ENCODE results near the gene SLC25A45. TPM values are rescaled to one million over a fixed set of nuclear protein-coding genes. Genes with fewer than 3 reads are reported as not detected.

Gene SLC25A45
- total and polyA plus RNA-seq, 2 of the 4 experiments (the other 2 are of a cell fraction), result 0.72 to 1.2 TPM

DNA sequence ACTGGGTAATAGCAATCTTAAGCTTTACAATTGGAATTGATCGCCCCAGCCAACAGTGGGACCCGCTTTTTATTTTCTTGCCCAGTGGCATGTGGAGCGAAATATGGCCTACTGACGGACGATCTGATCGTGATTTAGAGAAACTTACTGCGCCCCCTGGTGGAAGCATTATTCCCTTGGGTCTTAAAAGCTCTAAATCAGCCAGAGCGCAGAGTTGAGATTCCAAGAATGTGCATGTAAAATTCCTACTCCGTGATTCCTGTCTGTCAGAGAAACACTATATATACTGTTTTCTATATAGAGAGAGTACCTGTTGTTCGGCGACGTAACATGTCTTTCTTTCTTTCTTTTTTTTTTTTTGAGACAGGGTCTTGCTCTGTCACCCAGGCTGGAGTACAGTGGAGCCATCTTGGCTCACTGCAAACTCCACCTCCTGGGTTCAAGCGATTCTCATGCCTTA is 52.5 kb downstream of the SLC25A45 start:
- no peak overlapping the region for H3K23ac ChIP-seq (ENCODE audit: low read depth, low read length)
- H2AK5ac ChIP-seq (ENCODE audit: low read depth, low read length), result no peak overlapping the region
- no TSS peak for BruUV-seq (replicated peaks)
- no peak overlapping the region for H3K9ac ChIP-seq (ENCODE audit: low read depth, low read length)
- H2BK20ac ChIP-seq (ENCODE audit: low read depth, low read length), result no peak overlapping the region; the same call in 1 of the 2 replicates
- H3K9me3 ChIP-seq (ENCODE audit: control insufficient read depth, insufficient read depth, low read length), result no peaks in the 10 kb centered on the region
- no peak overlapping the region for H4K91ac ChIP-seq (ENCODE audit: insufficient read depth, low read depth, low read length)
- no peak overlapping the region for H3K18ac ChIP-seq (ENCODE audit: low read depth, low read length)
- no peak overlapping the region for H3K14ac ChIP-seq (replicated peaks; ENCODE audit: low read depth, low read length)
- H2BK15ac ChIP-seq (ENCODE audit: low read depth, low read length), result no peak overlapping the region; the same call in 2 of the 3 replicates
- DNase-seq (peak; percentile 92), ATAC-seq (ENCODE audit: low read depth) (peak; percentile 28)
- WGBS, 2 experiments (ENCODE audit: extremely low coverage in 2 of 2, insufficient read length in 1 of 2), result 8% methylated on average over 7 of the region's 13 CpGs; no CpG with 5 or more reads in 1 of the 2 experiments
- no peak overlapping the region for H3K27ac ChIP-seq (ENCODE audit: insufficient read depth, low read length)
- peak overlapping the region; percentile 11; the same call in 1 of the 2 replicates for H2BK120ac ChIP-seq (ENCODE audit: low read depth, low read length)
- H3K4ac ChIP-seq (ENCODE audit: low read depth, low read length), result no peak overlapping the region
- intact Hi-C loops (cut with micrococcal nuclease), result loop anchor here (1.0 kb wide), 1 partner anchor 55 kb away; no protein-coding TSS in a partner anchor
- H2BK5ac ChIP-seq (ENCODE audit: low read depth, low read length, poor library complexity, severe bottlenecking), result no peak overlapping the region
- CTCF ChIA-PET, result interaction anchor here (0.6 to 6.3 kb wide), 14 partner anchors 9 to 125 kb away, joined by 3 to 74 read pairs (median 4); partner anchors contain the start of genes CDC42EP2 and POLA2
- H3K4me3 ChIP-seq (ENCODE audit: insufficient read depth, low read depth, low read length), result no peak overlapping the region
- no peak overlapping the region for H3K4me2 ChIP-seq (ENCODE audit: low read depth, low read length)
- peak overlapping the region in 1 of 2 experiments; percentile 50; a peak in 2 of 4 replicates for H4K8ac ChIP-seq (ENCODE audit: low read depth in 2 of 2, low read length in 2 of 2)
- no peak overlapping the region for H4K5ac ChIP-seq (ENCODE audit: low read depth, low read length)
- in situ Hi-C loops (cut with MboI; ENCODE audit: low sequenced_read_pairs), result no loop called here
- no peaks in the 10 kb centered on the region for H3K36me3 ChIP-seq (ENCODE audit: control insufficient read depth, insufficient read depth, low read length)
- H2AFZ ChIP-seq (replicated peaks; ENCODE audit: low read length, poor library complexity), result peak overlapping the region; percentile 78
- dilution Hi-C loops (cut with HindIII; ENCODE audit: low sequenced_read_pairs, unreplicated experiment), result no loop called here
- no peak overlapping the region for H2AK9ac ChIP-seq (replicated peaks; ENCODE audit: low read depth, low read length, poor library complexity)
- H4K20me1 ChIP-seq (ENCODE audit: insufficient read depth, low read length), result peaks cover 14% of the 10 kb centered on the region
- H3K79me1 ChIP-seq (ENCODE audit: low read depth in 1 of 2, low read length in 2 of 2), result peaks cover 0 to 16% of the 10 kb centered on the region in 2 experiments; a peak in 3 of 4 replicates
- no peaks in the 10 kb centered on the region; the same call in 1 of the 2 replicates for H3K9me1 ChIP-seq (ENCODE audit: insufficient read depth, low read length)
- POLR2A ChIA-PET (ENCODE audit: unreplicated experiment), result interaction anchor here (0.8 to 1.3 kb wide), 3 partner anchors 38 to 55 kb away, joined by 3 to 4 read pairs (median 4); no protein-coding TSS in a partner anchor
- TF ChIP-seq MAZ (IDR thresholded peaks at IDR 0.05; ENCODE audit: borderline replicate concordance, low read depth, low read length) (no peak), RAD21 (IDR thresholded peaks at IDR 0.05; ENCODE audit: low read length) (peak; percentile 68), POLR2A (IDR thresholded peaks at IDR 0.05; ENCODE audit: low read depth, low read length) (peak; percentile 56), MXI1 (IDR thresholded peaks at IDR 0.05; ENCODE audit: borderline replicate concordance, low read depth, low read length) (peak; percentile 59; the same call in 1 of the 2 replicates), SMC3 (IDR thresholded peaks at IDR 0.05; ENCODE audit: low read depth, low read length) (peak; percentile 76)
- TF ChIP-seq, protein P1, sequence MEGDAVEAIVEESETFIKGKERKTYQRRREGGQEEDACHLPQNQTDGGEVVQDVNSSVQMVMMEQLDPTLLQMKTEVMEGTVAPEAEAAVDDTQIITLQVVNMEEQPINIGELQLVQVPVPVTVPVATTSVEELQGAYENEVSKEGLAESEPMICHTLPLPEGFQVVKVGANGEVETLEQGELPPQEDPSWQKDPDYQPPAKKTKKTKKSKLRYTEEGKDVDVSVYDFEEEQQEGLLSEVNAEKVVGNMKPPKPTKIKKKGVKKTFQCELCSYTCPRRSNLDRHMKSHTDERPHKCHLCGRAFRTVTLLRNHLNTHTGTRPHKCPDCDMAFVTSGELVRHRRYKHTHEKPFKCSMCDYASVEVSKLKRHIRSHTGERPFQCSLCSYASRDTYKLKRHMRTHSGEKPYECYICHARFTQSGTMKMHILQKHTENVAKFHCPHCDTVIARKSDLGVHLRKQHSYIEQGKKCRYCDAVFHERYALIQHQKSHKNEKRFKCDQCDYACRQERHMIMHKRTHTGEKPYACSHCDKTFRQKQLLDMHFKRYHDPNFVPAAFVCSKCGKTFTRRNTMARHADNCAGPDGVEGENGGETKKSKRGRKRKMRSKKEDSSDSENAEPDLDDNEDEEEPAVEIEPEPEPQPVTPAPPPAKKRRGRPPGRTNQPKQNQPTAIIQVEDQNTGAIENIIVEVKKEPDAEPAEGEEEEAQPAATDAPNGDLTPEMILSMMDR (conservative IDR thresholded peaks at IDR 0.05; ENCODE audit: low read depth, low read length), result peak; percentile 85
- no peak overlapping the region for H3K56ac ChIP-seq (ENCODE audit: extremely low read depth, insufficient read depth, low read length)
- no peaks in the 10 kb centered on the region for H3K27me3 ChIP-seq (ENCODE audit: control insufficient read depth, insufficient read depth, low read length)
- H3K4me1 ChIP-seq (ENCODE audit: control insufficient read depth, insufficient read depth, low read length), result no peaks in the 10 kb centered on the region; the same call in 1 of the 2 replicates
